Endometrial microvascular endothelial cells (primary cell): ENCODE measurements around the gene RTL10. TPM values are rescaled to one million over a fixed set of nuclear protein-coding genes. Genes with fewer than 3 reads are reported as not detected.

Source experiments
- in situ Hi-C: cut with HindIII; loops from 2 replicates; pipeline ENCODE4 v1.10.0; 2017; ENCODE audit warnings: low sequenced_read_pairs, low pct_unique_long_range_greater_than_20kb; ENCODE audit errors: inconsistent ontology term
- total RNA-seq: library from RNA; depleted of rRNA; stranded (reverse); fragments of >200 nt; gene quantifications from one replicate; pipeline ENCODE4 v1.2.3, GENCODE V29; 2015; ENCODE audit errors: inconsistent ontology term

RTL10 gene
- total RNA-seq, 1 donor from 2014 or later, result 36.2 TPM

DNA sequence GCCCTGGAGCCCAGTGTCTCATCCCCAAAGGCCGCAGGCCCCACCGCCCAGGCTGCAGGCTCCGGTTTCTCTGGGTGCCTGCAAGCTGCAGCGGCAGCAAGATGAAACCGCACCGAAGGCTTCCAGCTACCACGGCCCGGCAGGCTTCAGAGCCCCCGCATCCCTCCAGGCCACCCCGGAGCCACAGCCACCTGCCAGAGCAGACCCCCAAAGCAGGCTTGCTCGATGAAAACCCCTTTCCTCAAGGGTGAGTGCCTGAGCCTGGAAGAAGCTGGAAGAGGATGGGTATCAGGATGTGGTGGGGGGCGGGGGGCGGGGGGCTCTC is 24.5 kb upstream of the RTL10 start:
- in situ Hi-C loops, result no loop called here

- in situ Hi-C loops, result no loop called here
Measured at GRCh38 chr22:19878461-19879245, 24.0 kb upstream of the RTL10 start.

DNA sequence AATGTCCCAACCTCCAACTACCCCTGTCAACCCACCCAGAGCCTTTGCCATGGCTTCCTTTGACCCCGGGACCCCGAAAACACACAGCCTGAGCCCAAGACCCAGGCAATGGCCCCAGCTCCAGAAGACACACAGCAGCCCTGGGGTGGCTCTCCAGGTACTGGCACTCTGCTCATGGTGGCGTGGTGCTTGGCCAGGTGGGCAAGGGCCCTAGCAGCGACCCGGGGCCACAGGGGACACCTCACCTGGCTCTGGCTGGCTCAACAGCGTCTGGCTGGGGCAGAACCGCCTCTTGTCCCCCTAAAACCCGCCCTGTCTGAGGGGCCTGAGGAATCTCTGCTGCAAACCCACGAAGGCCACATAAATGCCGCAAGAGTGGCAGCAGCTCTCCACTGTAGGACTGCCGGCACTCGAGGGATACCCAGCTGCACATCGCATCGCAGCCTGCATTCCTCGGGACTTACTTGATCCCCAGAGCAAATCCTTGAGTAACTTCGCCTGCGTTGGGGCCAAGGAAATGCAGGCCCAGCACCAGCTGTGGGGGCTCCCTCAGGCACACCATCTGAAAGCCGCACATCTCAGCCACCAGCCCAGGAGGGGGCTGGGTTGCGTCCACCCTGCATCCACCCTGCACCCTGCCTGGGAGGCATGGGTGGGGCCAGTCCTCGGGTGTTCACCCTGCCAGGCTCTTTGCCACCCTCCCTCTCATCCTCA is 23.1 kb upstream of the RTL10 start:
- in situ Hi-C loops, result no loop called here

DNA sequence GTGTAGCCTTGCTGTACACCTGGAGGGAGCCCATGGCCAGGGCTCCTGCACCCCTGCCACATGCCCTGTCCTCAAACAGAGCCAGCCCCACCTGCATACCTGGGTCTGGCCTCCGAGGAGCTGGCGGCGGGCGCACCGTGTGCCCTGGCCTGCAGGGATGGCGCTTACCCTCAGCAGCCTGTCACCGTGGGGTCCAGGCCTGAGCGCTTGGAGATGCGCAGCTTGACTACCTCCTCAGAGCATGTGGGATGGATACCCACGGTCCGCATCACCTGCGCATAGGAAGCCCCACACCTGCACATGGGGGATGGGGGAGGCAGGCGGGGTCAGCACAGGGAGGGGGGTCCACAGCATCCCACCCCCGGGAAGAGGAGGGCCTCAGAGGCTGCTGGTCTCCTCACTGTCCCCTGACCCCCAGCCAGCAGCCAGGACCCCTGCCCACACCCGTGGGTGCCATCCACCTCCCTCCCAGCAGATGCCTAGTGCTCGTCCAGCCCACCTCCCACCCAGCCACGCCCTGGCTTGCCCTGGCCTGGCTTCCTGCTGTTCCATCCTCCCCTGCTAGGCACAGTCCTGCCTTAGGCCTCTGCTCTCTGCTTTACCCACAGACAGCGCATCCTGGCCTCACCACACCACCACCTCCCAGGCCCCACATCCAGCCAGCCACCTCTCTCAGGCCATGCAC is 22.4 kb upstream of the RTL10 start:
- in situ Hi-C loops, result no loop called here

DNA sequence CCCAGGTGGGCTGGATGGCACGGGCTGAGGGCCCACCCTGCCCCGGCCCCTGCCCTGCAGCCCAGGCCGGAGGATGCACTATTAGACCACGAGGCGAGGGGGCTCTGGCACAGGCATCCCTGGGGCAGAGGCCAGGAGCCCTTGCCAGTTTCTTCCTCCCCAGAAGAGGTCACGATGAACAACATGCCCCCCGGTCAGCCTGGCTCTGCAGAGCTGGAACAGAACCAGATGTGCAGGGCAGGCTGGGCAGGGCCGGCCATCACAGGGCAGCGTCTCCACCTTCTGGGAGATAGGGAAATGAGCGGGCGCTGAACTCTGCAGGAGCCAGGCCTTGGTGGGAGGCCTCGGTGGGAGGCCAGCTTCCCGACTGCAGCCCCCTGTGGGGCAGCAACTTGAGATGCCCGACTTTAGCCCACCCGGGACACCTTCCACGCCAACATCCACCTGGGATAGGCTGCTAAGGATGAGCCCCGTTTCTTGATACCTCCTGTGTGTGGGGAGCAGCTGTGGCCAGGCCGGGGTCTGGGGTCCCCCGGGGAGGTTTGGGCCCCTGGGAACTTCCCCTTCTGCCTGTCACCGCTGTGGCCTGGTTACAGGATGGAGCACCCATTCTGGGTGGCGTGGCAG is 21.8 kb upstream of the RTL10 start:
- in situ Hi-C loops, result no loop called here

- in situ Hi-C loops, result no loop called here
Measured at GRCh38 chr22:19875531-19876313, 21.0 kb upstream of the RTL10 start.

DNA sequence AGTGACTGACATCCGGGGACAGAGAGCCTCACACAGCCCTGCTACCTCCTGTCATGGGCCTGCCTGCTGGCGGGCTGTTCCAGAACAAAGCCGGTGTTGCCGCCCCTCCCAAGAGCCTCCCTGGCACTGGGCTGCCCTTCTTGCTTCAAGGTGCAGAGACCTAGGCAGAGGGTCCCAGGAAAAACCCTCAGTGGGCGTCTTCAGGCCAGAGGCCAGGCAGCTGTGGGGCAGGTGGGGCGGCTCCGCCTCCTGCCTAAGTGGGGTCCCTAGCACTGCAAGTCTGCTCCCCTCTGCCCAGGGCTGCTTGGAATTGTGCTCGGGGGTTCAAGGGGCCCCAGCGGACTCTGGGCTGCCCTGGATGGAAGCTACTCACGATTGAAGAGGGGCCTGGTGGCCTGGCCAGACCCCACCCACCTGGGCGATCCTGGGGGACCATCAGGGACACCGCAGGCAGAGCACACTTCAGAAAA is 20.4 kb upstream of the RTL10 start:
- in situ Hi-C loops, result no loop called here

GRCh38 chr22:19874307-19875060 is 19.8 kb upstream of the RTL10 start:
- in situ Hi-C loops, result no loop called here

- in situ Hi-C loops, result no loop called here
Measured at GRCh38 chr22:19873960-19874306, 19.3 kb upstream of the RTL10 start.

DNA sequence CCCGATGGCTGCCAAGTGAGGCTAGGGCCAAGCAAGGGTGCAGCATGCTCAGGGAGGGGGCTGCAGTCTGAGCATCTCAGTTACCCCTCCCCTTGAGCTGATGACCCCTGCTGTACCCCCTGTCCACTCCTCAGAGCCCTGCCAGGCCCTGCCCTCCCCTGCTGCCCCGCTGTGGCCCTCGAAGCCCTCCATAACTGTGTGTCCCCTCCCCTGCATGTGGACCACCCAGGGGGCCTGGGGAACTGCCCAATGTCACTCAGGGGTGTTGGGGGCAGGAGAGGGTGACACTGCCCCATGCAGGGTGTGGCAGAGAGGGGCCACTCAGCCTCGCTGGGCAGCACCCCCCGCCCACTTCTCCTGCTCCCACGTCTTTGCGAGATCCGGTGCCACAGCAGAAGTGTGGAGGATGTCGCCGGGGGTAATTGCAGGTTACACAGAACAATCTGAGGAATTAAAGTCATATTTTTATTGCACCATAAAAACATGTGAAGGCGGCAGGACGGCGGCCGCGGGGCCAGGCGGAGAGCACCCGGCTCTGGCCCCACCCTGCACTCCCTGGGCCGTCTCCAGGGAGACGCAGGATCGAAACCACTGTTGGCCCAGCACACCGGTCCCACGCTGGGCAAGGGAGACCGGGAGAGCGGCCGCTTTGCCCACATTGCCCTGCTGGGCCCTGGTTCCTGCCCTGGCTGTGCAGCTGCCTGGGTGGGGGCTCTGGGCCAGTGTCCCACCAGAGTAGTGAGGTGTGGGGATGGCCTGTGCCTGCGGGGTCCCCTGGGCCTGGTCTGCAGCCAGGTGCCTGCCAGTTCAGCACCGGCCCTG is 18.7 kb upstream of the RTL10 start:
- in situ Hi-C loops, result no loop called here

- in situ Hi-C loops, result no loop called here
Measured at GRCh38 chr22:19872779-19873137, 18.1 kb upstream of the RTL10 start.

- in situ Hi-C loops, result no loop called here
Measured at GRCh38 chr22:19871845-19872778, 17.4 kb upstream of the RTL10 start.

- in situ Hi-C loops, result no loop called here
Measured at GRCh38 chr22:19871023-19871844, 16.6 kb upstream of the RTL10 start.

GRCh38 chr22:19870153-19871022 is 15.7 kb upstream of the RTL10 start:
- in situ Hi-C loops, result no loop called here
